GM10248 (cell line): ENCODE data around the gene ENTPD6.

ENCODE experiments used
- CTCF ChIA-PET: fragments of 300-600 bp; sonication (Branson Sonifier 250); formaldehyde crosslinking; extraction: SDS; loops from one replicate; lab custom pipeline; 2021; ENCODE audit warnings: antibody characterized with exemption; lab: Yijun Ruan, JAX
- POLR2A ChIA-PET: fragments of 350-650 bp; sonication (Branson Sonifier 250); formaldehyde crosslinking; extraction: SDS; loops from one replicate; lab custom pipeline; 2020; ENCODE audit warnings: antibody characterized with exemption; lab: Yijun Ruan, JAX
- DNase-seq: peaks from one replicate; pipeline ENCODE4 v3.0.0; 2012; ENCODE audit errors: extremely low spot score
- TF ChIP-seq, protein P1 (sequence below): IDR thresholded peaks from 2 replicates; pipeline ENCODE4 v1.5.1; 2012; ENCODE audit warnings: mild to moderate bottlenecking, low read depth; ENCODE audit errors: extremely low read depth, missing control alignments, control extremely low read depth

Gene ENTPD6

DNA sequence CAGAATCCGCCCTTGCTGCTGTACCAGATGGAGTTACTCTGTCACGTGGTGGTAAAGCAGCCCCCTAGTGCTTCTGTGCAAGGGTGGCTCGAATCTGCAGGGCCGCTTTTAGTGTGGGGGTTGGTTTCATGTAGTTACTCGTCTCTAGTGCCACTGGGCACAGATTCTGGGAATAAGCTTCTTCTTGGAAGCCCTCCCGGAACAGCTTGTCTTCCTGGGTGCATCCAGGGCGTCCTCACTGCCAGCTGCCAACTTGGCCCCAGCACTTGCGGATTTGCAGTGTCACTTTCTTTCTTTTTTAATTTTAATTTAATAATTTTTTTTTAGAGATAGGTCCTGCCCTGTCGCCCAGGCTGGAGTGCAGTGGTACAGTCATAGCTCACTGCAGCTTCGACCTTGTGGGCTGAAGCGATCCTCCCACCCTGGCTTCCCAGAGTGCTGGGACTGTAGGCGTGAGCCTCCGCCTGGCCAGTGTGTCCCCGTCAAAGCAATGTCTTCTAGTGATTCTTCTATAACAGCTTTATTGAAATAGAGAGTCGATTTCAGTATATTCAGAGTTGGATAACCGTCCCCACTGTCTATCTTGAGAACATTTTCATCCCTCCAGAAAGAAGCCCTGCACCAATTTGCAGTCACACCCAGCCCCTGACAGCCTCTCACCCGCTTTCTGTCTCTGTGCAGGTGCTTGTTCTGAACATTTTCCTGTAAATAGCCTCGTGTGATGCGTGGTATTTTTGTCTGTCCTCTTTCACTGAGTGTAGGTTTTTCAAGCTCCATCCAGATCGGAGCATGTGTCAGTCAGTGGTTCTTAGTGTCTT, 78.2 kb downstream of the ENTPD6 start:
- CTCF ChIA-PET = interaction anchor here (1.0 kb wide), 1 partner anchor 12 kb away, joined by 5 read pairs; no protein-coding TSS in a partner anchor
- DNase-seq = no peak
- TF ChIP-seq, protein P1, sequence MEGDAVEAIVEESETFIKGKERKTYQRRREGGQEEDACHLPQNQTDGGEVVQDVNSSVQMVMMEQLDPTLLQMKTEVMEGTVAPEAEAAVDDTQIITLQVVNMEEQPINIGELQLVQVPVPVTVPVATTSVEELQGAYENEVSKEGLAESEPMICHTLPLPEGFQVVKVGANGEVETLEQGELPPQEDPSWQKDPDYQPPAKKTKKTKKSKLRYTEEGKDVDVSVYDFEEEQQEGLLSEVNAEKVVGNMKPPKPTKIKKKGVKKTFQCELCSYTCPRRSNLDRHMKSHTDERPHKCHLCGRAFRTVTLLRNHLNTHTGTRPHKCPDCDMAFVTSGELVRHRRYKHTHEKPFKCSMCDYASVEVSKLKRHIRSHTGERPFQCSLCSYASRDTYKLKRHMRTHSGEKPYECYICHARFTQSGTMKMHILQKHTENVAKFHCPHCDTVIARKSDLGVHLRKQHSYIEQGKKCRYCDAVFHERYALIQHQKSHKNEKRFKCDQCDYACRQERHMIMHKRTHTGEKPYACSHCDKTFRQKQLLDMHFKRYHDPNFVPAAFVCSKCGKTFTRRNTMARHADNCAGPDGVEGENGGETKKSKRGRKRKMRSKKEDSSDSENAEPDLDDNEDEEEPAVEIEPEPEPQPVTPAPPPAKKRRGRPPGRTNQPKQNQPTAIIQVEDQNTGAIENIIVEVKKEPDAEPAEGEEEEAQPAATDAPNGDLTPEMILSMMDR = no peak
- POLR2A ChIA-PET = no interaction called here

DNA sequence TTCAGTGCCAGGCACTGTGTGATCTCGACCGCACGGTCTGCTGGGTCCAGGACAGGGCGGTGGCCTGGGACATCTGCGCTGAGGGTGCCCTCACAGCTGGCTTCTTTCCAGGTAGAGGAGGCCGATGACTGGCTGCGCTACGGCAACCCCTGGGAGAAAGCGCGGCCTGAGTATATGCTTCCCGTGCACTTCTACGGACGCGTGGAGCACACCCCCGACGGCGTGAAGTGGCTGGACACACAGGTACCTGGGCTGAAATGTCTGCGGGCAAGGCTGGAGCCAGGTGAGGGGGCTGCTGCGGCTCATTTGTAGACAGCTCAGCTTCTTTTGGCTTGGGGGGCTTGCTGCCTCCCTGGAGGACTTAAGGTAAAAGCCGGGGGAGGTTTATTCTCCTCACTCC, 79.0 kb downstream of the ENTPD6 start:
- CTCF ChIA-PET = no interaction called here

DNA sequence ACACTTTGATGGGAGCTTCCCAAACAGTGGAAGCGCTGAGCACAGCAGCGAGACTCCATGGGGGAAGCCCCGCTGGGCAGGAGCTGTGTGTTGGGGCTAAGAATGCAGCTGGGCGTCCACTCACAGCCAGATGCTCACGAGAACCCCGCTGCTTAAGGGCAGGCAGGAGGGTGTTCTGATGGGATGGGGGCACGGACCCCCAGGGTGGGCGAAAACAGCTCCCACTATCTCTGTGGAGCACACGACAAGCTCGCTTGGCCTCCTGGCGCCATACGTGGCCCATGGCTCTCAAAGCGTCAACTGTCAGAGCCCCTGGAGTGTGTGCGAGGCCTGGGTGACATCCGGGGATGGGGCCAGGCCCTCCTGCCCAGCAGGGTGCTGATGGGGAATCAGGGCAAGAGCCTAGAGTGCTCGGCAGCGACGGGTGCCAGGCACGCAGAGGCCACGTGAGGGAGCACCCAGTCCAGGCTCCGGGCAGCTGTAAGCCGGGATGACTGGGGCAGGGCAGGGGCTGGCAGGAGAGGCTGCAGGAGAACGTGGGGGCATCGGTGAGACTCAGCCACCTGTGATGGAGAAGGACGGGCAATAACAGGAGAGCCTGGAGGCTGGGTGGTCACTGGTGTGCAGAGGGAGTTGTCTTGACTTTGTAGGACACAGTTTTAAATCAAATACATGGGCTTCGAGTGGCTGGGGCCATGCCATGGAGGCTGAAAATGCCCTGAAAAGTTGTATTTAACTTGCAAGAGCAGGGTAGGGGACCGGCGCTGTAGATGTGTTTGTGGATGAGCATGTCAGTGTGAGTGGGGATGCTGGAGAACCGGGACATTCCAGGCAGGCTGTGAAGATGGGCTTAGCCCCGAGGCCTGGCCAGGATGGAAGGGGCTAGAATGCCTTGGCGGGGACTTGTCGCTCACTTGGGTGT, 79.6 kb downstream of the ENTPD6 start:
- CTCF ChIA-PET = interaction anchor here (1.0 kb wide), 1 partner anchor 124 kb away, joined by 3 read pairs; no protein-coding TSS in a partner anchor
- POLR2A ChIA-PET = no interaction called here
- no peak for DNase-seq
- TF ChIP-seq, protein P1 = no peak

More for the DNA sequence above, 79.0 kb downstream of the ENTPD6 start:
- TF ChIP-seq, protein P1 = no peak
- no peak for DNase-seq
- POLR2A ChIA-PET = no interaction called here

DNA sequence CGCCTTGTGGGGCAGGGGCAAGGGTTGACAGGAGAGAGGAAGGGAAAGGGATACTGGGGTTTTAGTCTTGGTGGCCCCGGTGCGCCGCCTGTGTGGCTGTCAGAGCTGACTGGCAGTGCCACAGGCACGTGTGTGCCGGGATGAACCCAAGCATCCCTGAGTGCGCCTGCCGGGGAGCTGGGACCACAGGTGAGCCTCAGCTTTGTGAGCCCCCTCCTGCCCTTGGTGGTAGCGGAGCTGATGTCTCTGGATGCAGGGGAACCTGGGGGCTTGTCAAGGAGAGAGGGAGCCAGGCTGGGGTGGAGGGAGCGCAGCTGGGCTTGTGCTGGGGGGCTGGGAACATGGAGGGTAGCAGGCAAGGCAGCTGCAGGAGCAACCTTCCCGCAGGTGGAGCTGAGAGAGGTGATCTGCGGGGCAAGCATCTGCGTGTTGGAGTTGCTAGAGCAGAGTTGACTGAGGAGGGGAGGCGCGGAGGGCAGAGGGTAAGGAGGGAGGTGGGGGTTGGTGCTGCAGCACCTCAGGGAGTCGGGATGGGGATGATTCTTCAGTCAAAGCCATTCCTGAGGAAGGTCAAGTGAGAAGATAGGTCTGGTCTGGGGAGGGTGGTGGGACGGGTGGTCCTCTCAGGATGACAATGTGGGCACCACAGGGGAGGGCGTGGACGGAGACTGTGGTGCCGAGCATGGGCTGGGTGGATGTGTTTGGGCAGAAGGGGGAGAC, 80.5 kb downstream of the ENTPD6 start:
- ChIA-PET CTCF (interaction anchor here (1.0 kb wide), 1 partner anchor 123 kb away, joined by 3 read pairs; no protein-coding TSS in a partner anchor), POLR2A (no interaction called here)
- DNase-seq = no peak
- TF ChIP-seq, protein P1 = no peak
